ES-I3 (cell line): Measurements from ENCODE around the gene EDEM2.
"Not testable (repeated sequence)": the region's sequence is repeated elsewhere in the genome, so short reads cannot be mapped to it uniquely, and the experiment has no call there.

Experiments
- H3K36me3 ChIP-seq: 2 replicates; pipeline ENCODE4 v1.6.1; 2013; ENCODE audit warnings: mild to moderate bottlenecking, low read length, control low read depth, moderate library complexity; ENCODE audit not compliant: insufficient read depth
- H3K4me1 ChIP-seq: 2 replicates; pipeline ENCODE4 v1.6.1; 2013; ENCODE audit warnings: mild to moderate bottlenecking, control low read depth, low read length; ENCODE audit not compliant: insufficient read depth
- H3K9ac ChIP-seq: 2 replicates; pipeline ENCODE4 v1.6.1; 2013; ENCODE audit warnings: low read depth, mild to moderate bottlenecking, low read length, moderate library complexity
- H3K9me3 ChIP-seq: 2 replicates; pipeline ENCODE4 v1.6.1; 2013; ENCODE audit warnings: mild to moderate bottlenecking, low read length, moderate library complexity; ENCODE audit not compliant: control insufficient read depth, insufficient read depth

The EDEM2 gene

GRCh38 chr20:35071436-35072153, 75.5 kb downstream of the EDEM2 start:
- H3K36me3 ChIP-seq, H3K9me3 ChIP-seq, H3K9ac ChIP-seq, H3K4me1 ChIP-seq: not testable (repeated sequence)

DNA sequence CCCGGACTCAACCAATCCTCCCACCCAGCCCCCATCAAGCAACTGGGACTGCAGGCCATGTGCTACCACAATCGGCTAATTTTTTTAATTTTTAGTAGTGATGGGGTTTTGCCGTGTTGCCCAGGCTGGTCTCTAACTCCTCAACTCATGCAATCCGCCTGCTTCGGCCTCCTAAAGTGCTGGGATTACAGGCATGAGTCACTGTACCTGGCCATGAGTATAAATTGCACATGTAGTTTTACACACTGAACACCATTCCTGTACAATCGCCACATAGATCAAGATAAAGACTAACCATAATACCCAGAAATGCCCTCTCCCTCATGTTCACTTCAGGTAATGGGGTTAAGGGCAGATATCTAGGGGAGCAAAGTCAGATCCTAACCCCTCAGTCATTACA, 80.9 kb downstream of the EDEM2 start:
- H3K9me3 ChIP-seq: no peaks in the 10 kb centered on the region
- peaks cover 13% of the 10 kb centered on the region; the same call in 1 of the 2 replicates for H3K4me1 ChIP-seq
- no peaks in the 10 kb centered on the region for H3K36me3 ChIP-seq
- H3K9ac ChIP-seq: no peak overlapping the region
